GDM1 (cell line): ENCODE data around the gene TENT5C.

ENCODE experiments used
- DNase-seq: peaks from one replicate; lab custom pipeline; 2025; lab: John Stamatoyannopoulos, UW

TENT5C gene

GRCh38 chr1:117657949-117658660 is 52.3 kb downstream of the TENT5C start:
- no peak for DNase-seq

GRCh38 chr1:117658676-117659075 is 52.8 kb downstream of the TENT5C start:
- no peak for DNase-seq

- no peak for DNase-seq
These were observed 53.9 kb downstream of the TENT5C start for GRCh38 chr1:117659550-117660270.

GRCh38 chr1:117660271-117660965 is 54.6 kb downstream of the TENT5C start:
- no peak for DNase-seq

- DNase-seq, result no peak
These were observed 55.2 kb downstream of the TENT5C start for GRCh38 chr1:117661027-117661426.

- no peak for DNase-seq
These were observed 56.8 kb downstream of the TENT5C start for GRCh38 chr1:117662667-117663066.

- DNase-seq, result no peak
These were observed 57.5 kb downstream of the TENT5C start for GRCh38 chr1:117663156-117663902.

- DNase-seq, result no peak
These were observed 58.5 kb downstream of the TENT5C start for GRCh38 chr1:117664314-117664713.

GRCh38 chr1:117665556-117666270 is 59.9 kb downstream of the TENT5C start:
- no peak for DNase-seq

- no peak for DNase-seq
These were observed 63.7 kb downstream of the TENT5C start for GRCh38 chr1:117669572-117669971.

- DNase-seq, result no peak
These were observed 65.3 kb downstream of the TENT5C start for GRCh38 chr1:117670976-117671780.

GRCh38 chr1:117671781-117672501 is 66.1 kb downstream of the TENT5C start:
- DNase-seq, result no peak

- DNase-seq, result no peak
These were observed 66.9 kb downstream of the TENT5C start for GRCh38 chr1:117672756-117673155.

- DNase-seq, result no peak
These were observed 67.6 kb downstream of the TENT5C start for GRCh38 chr1:117673405-117673804.

GRCh38 chr1:117674521-117675400 is 68.9 kb downstream of the TENT5C start:
- no peak for DNase-seq

- DNase-seq, result no peak
These were observed 70.1 kb downstream of the TENT5C start for GRCh38 chr1:117675907-117676430.

GRCh38 chr1:117676615-117677130 is 70.8 kb downstream of the TENT5C start:
- DNase-seq, result no peak
